MM.1S (cell line): ENCODE data around the gene ITM2B.

ENCODE experiments used
- CTCF ChIP-seq: fragments of 300-600 bp; sonication (generic); IDR thresholded peaks from 2 replicates; pipeline ENCODE4 v1.5.1; 2016; ENCODE audit warnings: antibody characterized with exemption, low read length, mixed read lengths
- EZH2 ChIP-seq: fragments of 300-600 bp; sonication (generic); optimal IDR thresholded peaks from 2 replicates; pipeline ENCODE3; 2017; ENCODE audit warnings: low read depth, mild to moderate bottlenecking, antibody characterized with exemption, low read length, mixed read lengths
- EZH2phosphoT487 ChIP-seq: fragments of 300-600 bp; sonication (generic); IDR thresholded peaks from 2 replicates; pipeline ENCODE4 v1.6.1; 2018; ENCODE audit warnings: antibody characterized with exemption, low read length

GRCh38 chr13:48316826-48317510 is 84.0 kb downstream of the ITM2B start:
- TF ChIP-seq CTCF (no peak), EZH2phosphoT487 (no peak), EZH2 (no peak)
